Activated naive CD8-positive, alpha-beta T cell treated with anti-CD3 and anti-CD28 coated beads, Interleukin-2, amount 10 ng/mL, durations not matched to agents 7 days and 5 days (primary cell): ENCODE measurements around the gene RABGAP1L. TPM values are rescaled to one million over a fixed set of nuclear protein-coding genes. Genes with fewer than 3 reads are reported as not detected.
"Not testable (repeated sequence)": the region's sequence is repeated elsewhere in the genome, so short reads cannot be mapped to it uniquely, and the experiment has no call there.

ENCODE experiments used
- ATAC-seq: fragments of 150-1000 bp; cut with Tn5 transposase; one replicate; pipeline ENCODE4 v1.10.0; 2021; ENCODE audit warnings: low read depth, moderate library complexity
- POLR2A ChIA-PET: fragments of 350-600 bp; sonication (Branson Sonifier 250); formaldehyde crosslinking; loops from one replicate; lab custom pipeline; 2021; ENCODE audit warnings: antibody characterized with exemption; lab: Charles Lee
- DNase-seq: peaks from one replicate; pipeline ENCODE4 v3.0.0; 2021
- H3K27ac Mint-ChIP-seq: one replicate; pipeline ENCODE4 v1.8.0; 2022; ENCODE audit warnings: mild to moderate bottlenecking, mixed read lengths
- H3K27me3 Mint-ChIP-seq: one replicate; pipeline ENCODE4 v1.8.0; 2022; ENCODE audit warnings: mild to moderate bottlenecking, moderate library complexity, mixed read lengths
- H3K36me3 Mint-ChIP-seq: one replicate; pipeline ENCODE4 v1.8.0; 2021; ENCODE audit warnings: mild to moderate bottlenecking, mixed read lengths
- H3K4me1 Mint-ChIP-seq: one replicate; pipeline ENCODE4 v1.8.0; 2021; ENCODE audit warnings: mixed read lengths
- H3K4me3 Mint-ChIP-seq: one replicate; pipeline ENCODE4 v1.8.0; 2022; ENCODE audit warnings: mild to moderate bottlenecking, moderate library complexity, mixed read lengths
- H3K9me3 Mint-ChIP-seq: one replicate; pipeline ENCODE4 v1.8.0; 2021; ENCODE audit warnings: mixed read lengths
- total RNA-seq, 2 experiments: library from RNA; stranded (reverse); gene quantifications; one replicate each; pipeline ENCODE4 v1.2.3, GENCODE V29; 2021

RABGAP1L gene
- total RNA-seq, 2 experiments from 2014 or later, result 64.8 to 69.9 TPM

DNA sequence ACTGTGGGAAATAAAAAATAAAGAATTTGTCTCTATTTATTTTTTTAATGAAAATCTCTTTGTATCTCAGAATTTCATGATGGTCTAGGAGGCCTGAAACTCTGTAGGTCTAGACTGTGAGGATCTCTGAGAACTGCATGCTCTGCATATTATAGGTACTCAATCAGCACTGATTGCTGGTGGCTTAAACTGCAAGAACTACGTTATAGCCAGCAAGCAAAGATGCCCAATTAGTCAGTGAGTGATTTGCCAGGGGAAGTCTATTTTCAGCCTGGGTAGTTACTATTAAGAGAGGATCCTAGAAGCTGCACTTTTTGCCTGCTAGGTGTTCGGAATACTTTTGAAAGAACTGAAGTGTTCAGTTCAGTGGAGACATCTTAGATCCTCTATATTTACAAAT lies 375.9 kb downstream of the RABGAP1L start:
- no peaks in the 10 kb centered on the region for H3K27me3 Mint-ChIP-seq
- no peaks in the 10 kb centered on the region for H3K4me1 Mint-ChIP-seq
- peaks cover 17% of the 10 kb centered on the region for H3K9me3 Mint-ChIP-seq
- H3K4me3 Mint-ChIP-seq, result no peak overlapping the region
- H3K27ac Mint-ChIP-seq, result no peak overlapping the region
- peaks cover 13% of the 10 kb centered on the region for H3K36me3 Mint-ChIP-seq
- ATAC-seq (no peak), DNase-seq (no peak)
- POLR2A ChIA-PET, result no interaction called here

GRCh38 chr1:174543421-174543820 lies 384.1 kb downstream of the RABGAP1L start:
- DNase-seq, ATAC-seq, H3K27ac Mint-ChIP-seq, H3K27me3 Mint-ChIP-seq, H3K4me3 Mint-ChIP-seq, POLR2A ChIA-PET, H3K4me1 Mint-ChIP-seq, H3K36me3 Mint-ChIP-seq: not testable (repeated sequence)
- H3K9me3 Mint-ChIP-seq, result peaks cover 18% of the 10 kb centered on the region

DNA sequence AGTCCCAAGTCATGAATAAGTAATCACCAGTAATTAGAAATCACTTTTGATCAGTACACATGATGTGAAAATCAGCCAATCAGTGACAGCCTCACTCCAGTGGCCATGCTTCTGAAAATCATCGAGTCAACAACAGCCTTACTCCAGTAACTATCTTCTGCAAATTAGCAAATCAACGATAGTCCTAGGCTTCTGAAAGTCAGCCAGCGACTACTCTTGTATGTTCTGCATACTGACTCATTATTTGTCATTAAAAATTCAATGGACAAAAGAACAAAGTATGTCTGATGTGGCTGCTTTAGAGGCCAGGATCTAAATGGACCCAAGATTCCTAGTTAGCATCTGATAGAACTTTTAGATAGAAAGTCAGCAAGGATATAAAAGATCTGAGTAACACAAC lies 391.0 kb downstream of the RABGAP1L start:
- Mint-ChIP-seq H3K4me1 (no peaks in the 10 kb centered on the region), H3K4me3 (no peak overlapping the region), H3K27me3 (no peaks in the 10 kb centered on the region), H3K9me3 (no peaks in the 10 kb centered on the region), H3K36me3 (peaks cover 3% of the 10 kb centered on the region), H3K27ac (no peak overlapping the region)
- DNase-seq (no peak), ATAC-seq (no peak)
- POLR2A ChIA-PET, result no interaction called here

DNA sequence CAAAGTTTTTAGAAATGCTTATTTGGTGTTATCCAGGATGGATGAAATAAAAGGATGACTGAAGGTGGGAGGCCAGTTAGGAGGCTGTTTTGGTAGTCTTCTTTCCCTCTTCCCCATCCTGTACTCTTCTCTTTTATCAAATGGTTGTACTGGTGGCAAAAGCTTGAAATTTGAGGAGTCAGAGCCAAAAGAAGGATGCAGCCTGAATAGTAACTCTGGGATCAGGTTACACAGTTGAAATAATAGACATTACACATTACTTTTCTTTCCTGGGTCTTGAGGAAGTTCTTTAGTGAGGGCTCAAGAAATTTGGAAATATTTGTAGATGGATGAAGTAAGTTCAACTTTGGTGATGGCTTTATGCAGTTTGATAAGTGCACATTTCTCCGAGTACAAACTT lies 397.1 kb downstream of the RABGAP1L start:
- POLR2A ChIA-PET, result no interaction called here

GRCh38 chr1:174568551-174568950 lies 409.2 kb downstream of the RABGAP1L start:
- DNase-seq (no peak), ATAC-seq (no peak)
- H3K27ac Mint-ChIP-seq, result no peak overlapping the region
- peaks cover 2% of the 10 kb centered on the region for H3K9me3 Mint-ChIP-seq
- H3K4me1 Mint-ChIP-seq, result no peaks in the 10 kb centered on the region
- H3K4me3 Mint-ChIP-seq, result no peak overlapping the region
- POLR2A ChIA-PET, result no interaction called here
- no peaks in the 10 kb centered on the region for H3K27me3 Mint-ChIP-seq
- peaks cover 3% of the 10 kb centered on the region for H3K36me3 Mint-ChIP-seq

More for the DNA sequence above, 397.1 kb downstream of the RABGAP1L start:
- no peak overlapping the region for H3K27ac Mint-ChIP-seq
- H3K27me3 Mint-ChIP-seq, result no peaks in the 10 kb centered on the region
- ATAC-seq (no peak), DNase-seq (no peak)
- peaks cover 5% of the 10 kb centered on the region for H3K36me3 Mint-ChIP-seq
- H3K9me3 Mint-ChIP-seq, result peaks cover 4% of the 10 kb centered on the region
- no peak overlapping the region for H3K4me3 Mint-ChIP-seq
- no peaks in the 10 kb centered on the region for H3K4me1 Mint-ChIP-seq

- Mint-ChIP-seq H3K4me3 (no peak overlapping the region), H3K36me3 (peaks cover 3% of the 10 kb centered on the region), H3K4me1 (no peaks in the 10 kb centered on the region), H3K27ac (no peak overlapping the region), H3K9me3 (peaks cover 2% of the 10 kb centered on the region), H3K27me3 (no peaks in the 10 kb centered on the region)
- ATAC-seq (no peak), DNase-seq (no peak)
- POLR2A ChIA-PET, result no interaction called here
Observed at GRCh38 chr1:174569240-174569639, 409.9 kb downstream of the RABGAP1L start.

DNA sequence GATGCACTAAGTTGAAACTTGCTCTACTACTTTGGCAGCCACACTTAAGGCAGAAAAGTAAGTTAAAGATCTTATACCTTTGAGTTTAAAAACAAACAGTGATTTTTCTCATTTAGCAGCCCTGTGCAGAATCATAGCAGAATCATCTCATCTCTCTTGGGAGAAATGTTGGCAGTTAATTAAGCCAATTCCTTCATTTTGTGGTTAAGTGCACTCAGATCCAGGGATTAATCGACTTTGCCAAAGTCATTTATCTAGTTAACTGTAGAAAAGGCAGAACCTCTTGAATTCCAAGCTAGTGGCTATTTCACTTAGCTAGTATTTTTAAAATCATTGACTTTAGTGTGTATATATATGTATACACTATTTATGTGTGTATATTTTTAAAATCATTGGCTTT lies 413.5 kb downstream of the RABGAP1L start:
- no peak overlapping the region for H3K27ac Mint-ChIP-seq
- POLR2A ChIA-PET, result no interaction called here
- H3K27me3 Mint-ChIP-seq, result no peaks in the 10 kb centered on the region
- H3K36me3 Mint-ChIP-seq, result peaks cover 3% of the 10 kb centered on the region
- H3K4me1 Mint-ChIP-seq, result no peaks in the 10 kb centered on the region
- no peak overlapping the region for H3K4me3 Mint-ChIP-seq
- H3K9me3 Mint-ChIP-seq, result peaks cover 12% of the 10 kb centered on the region
- ATAC-seq, result no peak
- DNase-seq, result no peak

DNA sequence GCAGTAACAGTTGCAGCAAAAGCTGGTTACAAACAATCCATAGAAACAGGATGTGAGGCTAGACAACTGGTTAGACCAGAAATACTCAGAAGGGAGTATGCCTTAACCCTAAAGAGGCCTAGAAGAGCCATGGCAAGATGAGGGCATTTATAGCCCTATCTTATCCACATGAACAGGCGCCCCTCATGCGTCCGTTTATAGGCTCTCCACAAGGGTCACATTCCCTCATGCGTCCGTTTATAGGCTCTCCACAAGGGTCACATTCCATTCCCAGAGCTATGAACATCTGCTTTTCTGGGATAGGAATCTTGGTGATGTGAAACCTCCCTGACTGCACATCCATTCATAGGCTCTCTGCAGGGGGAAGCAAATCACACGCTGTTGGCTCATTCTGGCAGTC lies 416.8 kb downstream of the RABGAP1L start:
- H3K27me3 Mint-ChIP-seq, POLR2A ChIA-PET, H3K27ac Mint-ChIP-seq, H3K36me3 Mint-ChIP-seq, H3K4me1 Mint-ChIP-seq, DNase-seq, ATAC-seq, H3K4me3 Mint-ChIP-seq: not testable (repeated sequence)
- peaks cover 15% of the 10 kb centered on the region for H3K9me3 Mint-ChIP-seq

- Mint-ChIP-seq H3K36me3 (no peaks in the 10 kb centered on the region), H3K27me3 (no peaks in the 10 kb centered on the region), H3K27ac (no peak overlapping the region)
Observed at GRCh38 chr1:174577681-174578080, 418.4 kb downstream of the RABGAP1L start.

DNA sequence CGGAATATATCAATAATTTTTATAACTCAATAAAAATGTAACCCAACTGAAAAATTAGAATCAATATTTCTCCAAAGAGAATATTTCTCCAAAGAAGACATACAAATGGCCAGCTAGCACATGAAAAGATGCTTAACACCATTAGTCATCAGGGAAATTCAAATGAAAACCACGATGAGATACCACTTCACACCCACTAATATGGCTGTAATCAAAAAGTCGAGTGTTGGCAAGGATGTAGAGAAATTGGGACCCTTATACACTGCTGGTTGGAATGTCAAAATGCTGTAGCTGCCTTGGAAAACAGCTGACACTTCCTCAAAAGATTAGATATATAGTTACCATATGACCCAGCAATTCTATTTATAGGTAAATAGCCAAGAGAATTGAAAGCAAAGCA lies 421.5 kb downstream of the RABGAP1L start:
- Mint-ChIP-seq H3K4me1 (no peaks in the 10 kb centered on the region), H3K36me3 (no peaks in the 10 kb centered on the region), H3K4me3 (no peak overlapping the region), H3K9me3 (peaks cover 12% of the 10 kb centered on the region), H3K27ac (no peak overlapping the region), H3K27me3 (no peaks in the 10 kb centered on the region)
- ATAC-seq (no peak), DNase-seq (no peak)
- POLR2A ChIA-PET, result no interaction called here

More at GRCh38 chr1:174577681-174578080, 418.4 kb downstream of the RABGAP1L start:
- H3K9me3 Mint-ChIP-seq, result peaks cover 17% of the 10 kb centered on the region
- H3K4me1 Mint-ChIP-seq, result no peaks in the 10 kb centered on the region
- POLR2A ChIA-PET, result no interaction called here
- H3K4me3 Mint-ChIP-seq, result no peak overlapping the region
- ATAC-seq, result no peak
- DNase-seq, result no peak

GRCh38 chr1:174583316-174583715 lies 424.0 kb downstream of the RABGAP1L start:
- Mint-ChIP-seq H3K27me3 (no peaks in the 10 kb centered on the region), H3K36me3 (peaks cover 3% of the 10 kb centered on the region)

GRCh38 chr1:174584071-174584470 lies 424.8 kb downstream of the RABGAP1L start:
- H3K4me3 Mint-ChIP-seq, result no peak overlapping the region
- H3K4me1 Mint-ChIP-seq, result no peaks in the 10 kb centered on the region
- POLR2A ChIA-PET, result no interaction called here
- H3K27me3 Mint-ChIP-seq, result no peaks in the 10 kb centered on the region
- H3K9me3 Mint-ChIP-seq, result peaks cover 9% of the 10 kb centered on the region
- no peak overlapping the region for H3K27ac Mint-ChIP-seq
- ATAC-seq (no peak), DNase-seq (no peak)
- H3K36me3 Mint-ChIP-seq, result peaks cover 6% of the 10 kb centered on the region

More at GRCh38 chr1:174583316-174583715, 424.0 kb downstream of the RABGAP1L start:
- H3K27ac Mint-ChIP-seq, result no peak overlapping the region
- no peaks in the 10 kb centered on the region for H3K4me1 Mint-ChIP-seq
- no peak overlapping the region for H3K4me3 Mint-ChIP-seq
- peaks cover 7% of the 10 kb centered on the region for H3K9me3 Mint-ChIP-seq
- DNase-seq (no peak), ATAC-seq (no peak)
- POLR2A ChIA-PET, result no interaction called here

DNA sequence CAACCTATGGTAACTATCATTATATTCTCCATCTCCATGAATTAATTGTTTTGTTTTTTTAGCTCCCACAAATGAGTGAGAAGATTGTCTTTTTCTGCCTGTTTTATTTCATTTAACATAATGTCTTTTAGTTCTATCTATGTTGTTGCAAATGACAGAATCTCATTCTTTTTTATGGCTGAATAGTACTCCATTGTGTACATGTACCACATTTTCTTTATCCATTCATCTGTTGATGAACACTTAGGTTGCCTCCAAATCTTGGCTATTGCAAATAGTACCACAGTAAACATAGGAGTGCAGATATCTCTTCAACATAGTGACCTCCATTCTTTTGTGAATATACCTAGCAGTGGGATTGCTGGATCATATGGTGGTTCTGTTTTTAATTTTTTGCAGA lies 429.3 kb downstream of the RABGAP1L start:
- POLR2A ChIA-PET, H3K4me3 Mint-ChIP-seq, H3K36me3 Mint-ChIP-seq, H3K9me3 Mint-ChIP-seq, DNase-seq, H3K27me3 Mint-ChIP-seq, H3K27ac Mint-ChIP-seq, ATAC-seq, H3K4me1 Mint-ChIP-seq: not testable (repeated sequence)

- Mint-ChIP-seq H3K36me3 (peaks cover 10% of the 10 kb centered on the region), H3K4me1 (no peaks in the 10 kb centered on the region), H3K27ac (no peak overlapping the region), H3K9me3 (peaks cover 5% of the 10 kb centered on the region), H3K27me3 (no peaks in the 10 kb centered on the region), H3K4me3 (no peak overlapping the region)
- POLR2A ChIA-PET, result no interaction called here
- DNase-seq, result no peak
- ATAC-seq, result no peak
Observed at GRCh38 chr1:174605198-174605597, 445.9 kb downstream of the RABGAP1L start.

DNA sequence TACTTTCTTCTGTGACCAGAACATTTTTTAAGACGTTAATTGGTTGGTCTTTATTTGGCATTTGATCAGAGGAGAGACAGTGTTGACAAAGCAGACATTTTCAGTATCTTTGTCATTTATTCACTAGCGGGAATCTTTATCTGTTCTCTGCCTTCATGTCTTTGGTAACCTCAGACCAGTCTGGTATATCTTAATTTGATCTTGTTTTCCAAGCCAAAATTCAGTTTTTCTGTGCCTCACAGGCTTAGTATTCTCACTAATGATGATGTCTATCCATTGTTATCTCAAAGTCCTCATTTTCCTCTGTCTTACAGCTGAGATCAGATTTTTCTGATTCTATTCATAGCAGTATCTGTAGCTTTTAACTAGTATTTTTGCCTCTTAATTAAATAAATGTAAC lies 447.2 kb downstream of the RABGAP1L start:
- Mint-ChIP-seq H3K4me3 (no peak overlapping the region), H3K27ac (no peak overlapping the region), H3K4me1 (no peaks in the 10 kb centered on the region), H3K36me3 (peaks cover 10% of the 10 kb centered on the region), H3K27me3 (no peaks in the 10 kb centered on the region), H3K9me3 (peaks cover 4% of the 10 kb centered on the region)
- ATAC-seq, result no peak
- POLR2A ChIA-PET, result no interaction called here
- no peak for DNase-seq
